Measurements from ENCODE around the gene ZMYND8. TPM values are rescaled to one million over a fixed set of nuclear protein-coding genes. Genes with fewer than 3 reads are reported as not detected.

ZMYND8 gene
- polyA plus RNA-seq, 3 donors: 1.4 to 13.8 (median 5.8) TPM

DNA sequence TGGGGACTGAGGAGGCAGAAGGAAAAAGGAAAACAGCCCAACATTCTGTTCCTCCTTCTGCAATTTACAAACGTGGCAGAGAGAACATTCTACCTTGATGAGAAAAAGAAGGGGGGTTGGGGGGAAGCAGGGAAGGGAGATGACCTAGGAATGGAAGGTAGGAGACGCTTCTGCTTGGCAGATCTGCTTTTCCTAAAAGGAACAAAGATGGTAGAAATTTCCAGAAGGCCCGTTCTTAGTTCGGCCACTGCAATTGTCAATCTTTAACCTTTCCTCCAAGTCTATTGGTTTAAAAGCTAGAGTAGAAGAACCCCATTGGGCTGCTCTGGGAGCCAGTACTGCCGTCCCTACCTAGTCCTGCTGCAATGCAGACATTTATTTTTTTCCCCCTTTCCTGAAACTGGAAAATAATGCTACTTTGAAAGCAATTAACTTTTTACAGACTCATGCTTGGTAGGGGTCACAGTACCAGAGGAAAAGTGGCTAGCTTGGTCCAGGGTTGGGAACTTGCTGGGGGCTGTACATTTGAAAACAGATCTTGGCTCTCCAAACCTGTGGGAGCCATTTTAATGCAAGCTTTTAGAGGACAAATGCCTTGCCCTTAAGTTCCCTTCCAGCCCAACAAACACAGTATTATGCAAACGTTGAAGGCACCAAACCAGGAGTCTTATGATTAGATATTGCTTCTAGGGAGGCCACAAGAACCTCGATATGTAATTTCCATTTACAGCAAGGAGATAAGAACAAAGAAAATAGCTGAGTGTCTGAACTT, 2.6 kb downstream of the ZMYND8 start:
- H3K27me3 Mint-ChIP-seq (ENCODE audit: low read depth in 3 of 3): no peaks in the 10 kb centered on the region
- no peaks in the 10 kb centered on the region for H3K36me3 Mint-ChIP-seq
- Histone ChIP-seq H3K36me3 (replicated peaks in 1 of 2; ENCODE audit: control insufficient read depth in 1 of 2, insufficient read depth in 2 of 2, low read length in 2 of 2) (no peaks in the 10 kb centered on the region), H2AFZ (ENCODE audit: insufficient read depth, low read depth, low read length, poor library complexity, severe bottlenecking) (peak overlapping the region; percentile 52), H3K4me3 (replicated peaks in 1 of 3; ENCODE audit: low read depth in 2 of 3, low read length in 3 of 3) (peak overlapping the region in 1 of 3 experiments; percentile 71), H3K27me3 (ENCODE audit: control insufficient read depth in 2 of 2, insufficient read depth in 2 of 2, low read length in 2 of 2) (no peaks in the 10 kb centered on the region), H3K9me3 (replicated peaks in 1 of 2; ENCODE audit: control insufficient read depth in 1 of 2, insufficient read depth in 1 of 2, low read length in 2 of 2) (no peaks in the 10 kb centered on the region), H3K4me2 (replicated peaks; ENCODE audit: extremely low read depth, low read length, poor library complexity, severe bottlenecking) (peak overlapping the region; percentile 80), H3K79me2 (ENCODE audit: insufficient read depth, low read length) (peaks cover 77% of the 10 kb centered on the region), H3K4me1 (ENCODE audit: control insufficient read depth in 1 of 2, insufficient read depth in 2 of 2, low read length in 2 of 2) (peaks cover 97 to 98% of the 10 kb centered on the region in 2 donors), H3K9ac (ENCODE audit: insufficient read depth, low read length, poor library complexity, severe bottlenecking) (peak overlapping the region; percentile 13), H4K20me1 (ENCODE audit: insufficient read depth, low read length) (peaks cover 6% of the 10 kb centered on the region), H3K27ac (ENCODE audit: low read depth in 1 of 2, low read length in 2 of 2) (peak overlapping the region; percentile 37 to 96)
- peaks cover 31% of the 10 kb centered on the region for H3K4me1 Mint-ChIP-seq
- no peak for DNase-seq
- no CpG with 5 or more reads among the region's 7 CpGs for WGBS (ENCODE audit: insufficient coverage)
- peaks cover 0 to 2% (median 0%) of the 10 kb centered on the region in 7 donors for H3K9me3 Mint-ChIP-seq
- TF ChIP-seq, protein P1, sequence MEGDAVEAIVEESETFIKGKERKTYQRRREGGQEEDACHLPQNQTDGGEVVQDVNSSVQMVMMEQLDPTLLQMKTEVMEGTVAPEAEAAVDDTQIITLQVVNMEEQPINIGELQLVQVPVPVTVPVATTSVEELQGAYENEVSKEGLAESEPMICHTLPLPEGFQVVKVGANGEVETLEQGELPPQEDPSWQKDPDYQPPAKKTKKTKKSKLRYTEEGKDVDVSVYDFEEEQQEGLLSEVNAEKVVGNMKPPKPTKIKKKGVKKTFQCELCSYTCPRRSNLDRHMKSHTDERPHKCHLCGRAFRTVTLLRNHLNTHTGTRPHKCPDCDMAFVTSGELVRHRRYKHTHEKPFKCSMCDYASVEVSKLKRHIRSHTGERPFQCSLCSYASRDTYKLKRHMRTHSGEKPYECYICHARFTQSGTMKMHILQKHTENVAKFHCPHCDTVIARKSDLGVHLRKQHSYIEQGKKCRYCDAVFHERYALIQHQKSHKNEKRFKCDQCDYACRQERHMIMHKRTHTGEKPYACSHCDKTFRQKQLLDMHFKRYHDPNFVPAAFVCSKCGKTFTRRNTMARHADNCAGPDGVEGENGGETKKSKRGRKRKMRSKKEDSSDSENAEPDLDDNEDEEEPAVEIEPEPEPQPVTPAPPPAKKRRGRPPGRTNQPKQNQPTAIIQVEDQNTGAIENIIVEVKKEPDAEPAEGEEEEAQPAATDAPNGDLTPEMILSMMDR (IDR thresholded peaks at IDR 0.05): no peak
- intact Hi-C loops (cut with micrococcal nuclease): loop anchor here in 1 of 2 donors (5.0 to 10.0 kb wide), 2 partner anchors 421 to 1413 kb away; no protein-coding TSS in a partner anchor
- H3K27ac Mint-ChIP-seq: peak overlapping the region; percentile 67 to 98 (median 94)
- H3K4me3 Mint-ChIP-seq: peak overlapping the region in 1 of 2 donors; percentile 95

DNA sequence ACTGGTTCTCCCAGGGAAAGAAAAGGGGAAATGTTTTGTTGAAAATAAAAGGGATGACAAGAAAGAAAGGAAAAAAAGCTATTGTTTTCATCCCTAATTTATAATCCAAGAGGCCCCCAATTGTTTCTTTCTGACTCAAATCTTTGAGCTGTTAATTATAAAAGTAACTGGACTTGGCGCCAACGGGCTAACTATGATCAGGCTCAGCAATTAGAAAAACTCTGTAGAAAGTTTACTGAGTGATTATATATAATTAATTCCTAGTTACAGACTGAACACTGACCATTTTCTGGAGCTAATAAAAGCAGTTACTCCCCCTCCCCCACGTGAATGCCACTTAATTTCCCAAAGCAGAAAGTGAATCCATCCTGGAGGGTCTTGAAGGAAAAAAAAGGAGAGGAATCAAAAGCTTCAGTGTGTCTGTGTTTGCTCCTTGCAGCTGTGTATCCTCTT, 3.2 kb downstream of the ZMYND8 start:
- peak overlapping the region in 6 of 7 donors; percentile 67 to 98 (median 96) for H3K27ac Mint-ChIP-seq
- no peaks in the 10 kb centered on the region for H3K9me3 ChIP-seq (replicated peaks in 1 of 2; ENCODE audit: control insufficient read depth in 1 of 2, insufficient read depth in 1 of 2, low read length in 2 of 2)
- H3K36me3 Mint-ChIP-seq: no peaks in the 10 kb centered on the region
- peaks cover 0 to 2% (median 0%) of the 10 kb centered on the region in 7 donors for H3K9me3 Mint-ChIP-seq
- H4K20me1 ChIP-seq (ENCODE audit: insufficient read depth, low read length): peaks cover 12% of the 10 kb centered on the region
- H3K4me2 ChIP-seq (replicated peaks; ENCODE audit: extremely low read depth, low read length, poor library complexity, severe bottlenecking): peak overlapping the region; percentile 80
- no peak overlapping the region for H2AFZ ChIP-seq (ENCODE audit: insufficient read depth, low read depth, low read length, poor library complexity, severe bottlenecking)
- intact Hi-C loops (cut with micrococcal nuclease): loop anchor here in 1 of 2 donors (5.0 to 10.0 kb wide), 2 partner anchors 422 to 1414 kb away; no protein-coding TSS in a partner anchor
- no peaks in the 10 kb centered on the region for H3K27me3 Mint-ChIP-seq (ENCODE audit: low read depth in 3 of 3)
- WGBS (ENCODE audit: insufficient coverage): no CpG with 5 or more reads among the region's 3 CpGs
- no peaks in the 10 kb centered on the region for H3K27me3 ChIP-seq (ENCODE audit: control insufficient read depth in 2 of 2, insufficient read depth in 2 of 2, low read length in 2 of 2)
- H3K4me1 ChIP-seq (ENCODE audit: control insufficient read depth in 1 of 2, insufficient read depth in 2 of 2, low read length in 2 of 2): peaks cover 97 to 98% of the 10 kb centered on the region in 2 donors
- DNase-seq: no peak
- TF ChIP-seq, protein P1 (IDR thresholded peaks at IDR 0.05): no peak
- no peak overlapping the region for H3K9ac ChIP-seq (ENCODE audit: insufficient read depth, low read length, poor library complexity, severe bottlenecking)
- H3K27ac ChIP-seq (ENCODE audit: low read depth in 1 of 2, low read length in 2 of 2): peak overlapping the region in 1 of 2 donors; percentile 96
- H3K4me3 Mint-ChIP-seq: peak overlapping the region in 1 of 2 donors; percentile 95
- H3K4me3 ChIP-seq (replicated peaks in 1 of 3; ENCODE audit: low read depth in 2 of 3, low read length in 3 of 3): peak overlapping the region in 1 of 3 experiments; percentile 71
- peaks cover 83% of the 10 kb centered on the region for H3K79me2 ChIP-seq (ENCODE audit: insufficient read depth, low read length)
- H3K4me1 Mint-ChIP-seq: peaks cover 25% of the 10 kb centered on the region
- no peaks in the 10 kb centered on the region for H3K36me3 ChIP-seq (replicated peaks in 1 of 2; ENCODE audit: control insufficient read depth in 1 of 2, insufficient read depth in 2 of 2, low read length in 2 of 2)

Measured in CD14-positive monocyte (primary cell).